Stimulated activated effector memory CD8-positive, alpha-beta T cell treated with anti-CD3 and anti-CD28 coated beads, Interleukin-12 subunit alpha, Interleukin-12 subunit beta, amount 100 ng/mL, for 72 hours (primary cell): Measurements from ENCODE around the gene CEBPE.

Source experiments
- ATAC-seq: fragments of 150-1000 bp; cut with Tn5 transposase; 2 replicates; pipeline ENCODE4 v1.10.0; 2021
- DNase-seq, 2 donors: peaks; one replicate each; pipeline ENCODE4 v3.0.0; 2021 to 2022; ENCODE audit warnings: low spot score in 2 of 2
- H3K27ac Mint-ChIP-seq: one replicate; pipeline ENCODE4 v1.8.0; 2022; ENCODE audit warnings: mild to moderate bottlenecking, mixed read lengths
- H3K36me3 Mint-ChIP-seq: one replicate; pipeline ENCODE4 v1.8.0; 2022; ENCODE audit warnings: mild to moderate bottlenecking, mixed read lengths
- H3K4me1 Mint-ChIP-seq: one replicate; pipeline ENCODE4 v1.8.0; 2022; ENCODE audit warnings: mixed read lengths
- H3K4me3 Mint-ChIP-seq: one replicate; pipeline ENCODE4 v1.8.0; 2022; ENCODE audit warnings: mild to moderate bottlenecking, mixed read lengths
- H3K9me3 Mint-ChIP-seq: one replicate; pipeline ENCODE4 v1.8.0; 2022; ENCODE audit warnings: mixed read lengths

The CEBPE gene

GRCh38 chr14:23090254-23090636, 28.8 kb downstream of the CEBPE start:
- H3K4me3 Mint-ChIP-seq: no peak overlapping the region
- DNase-seq: no peak
- H3K9me3 Mint-ChIP-seq: no peaks in the 10 kb centered on the region
- H3K27ac Mint-ChIP-seq: no peak overlapping the region
- no peak for ATAC-seq
- H3K4me1 Mint-ChIP-seq: peaks cover 37% of the 10 kb centered on the region
- no peaks in the 10 kb centered on the region for H3K36me3 Mint-ChIP-seq

- peaks cover 38% of the 10 kb centered on the region for H3K4me1 Mint-ChIP-seq
- H3K36me3 Mint-ChIP-seq: no peaks in the 10 kb centered on the region
- H3K27ac Mint-ChIP-seq: peak overlapping the region; percentile 3
- H3K4me3 Mint-ChIP-seq: no peak overlapping the region
- no peaks in the 10 kb centered on the region for H3K9me3 Mint-ChIP-seq
- no peak for ATAC-seq
- DNase-seq: no peak
Measured at GRCh38 chr14:23089498-23090253, 29.4 kb downstream of the CEBPE start.

DNA sequence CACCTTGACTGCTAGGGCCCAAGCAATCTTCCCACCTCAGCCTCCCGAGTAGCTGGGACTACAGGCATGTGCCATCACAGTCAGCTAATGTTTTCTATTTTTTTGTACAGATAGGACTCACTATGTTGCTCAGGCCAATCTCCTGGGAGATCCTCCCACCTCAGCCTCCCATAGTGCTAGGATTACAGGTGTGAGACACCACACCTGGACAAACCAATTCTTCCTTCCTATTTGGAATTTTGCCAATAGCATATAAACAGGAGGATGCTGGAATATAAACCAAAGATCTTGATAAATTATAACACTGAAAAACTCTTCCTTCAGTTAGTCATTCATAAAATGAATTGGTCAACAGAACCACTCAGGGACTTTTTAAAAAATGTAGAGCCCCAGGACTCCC, 32.5 kb downstream of the CEBPE start:
- no peak overlapping the region for H3K4me3 Mint-ChIP-seq
- no peak overlapping the region for H3K27ac Mint-ChIP-seq
- DNase-seq: no peak
- H3K4me1 Mint-ChIP-seq: peaks cover 30% of the 10 kb centered on the region
- ATAC-seq: no peak
- H3K36me3 Mint-ChIP-seq: no peaks in the 10 kb centered on the region
- H3K9me3 Mint-ChIP-seq: no peaks in the 10 kb centered on the region

- Mint-ChIP-seq H3K4me1 (peaks cover 33% of the 10 kb centered on the region), H3K27ac (peak overlapping the region; percentile 82), H3K9me3 (no peaks in the 10 kb centered on the region), H3K4me3 (peak overlapping the region; percentile 15), H3K36me3 (no peaks in the 10 kb centered on the region)
- ATAC-seq: peak; percentile 66
- no peak for DNase-seq
Measured at GRCh38 chr14:23085458-23085857, 33.6 kb downstream of the CEBPE start.

GRCh38 chr14:23080474-23080873, 38.6 kb downstream of the CEBPE start:
- Mint-ChIP-seq H3K27ac (peak overlapping the region; percentile 74), H3K4me3 (no peak overlapping the region), H3K4me1 (peaks cover 18% of the 10 kb centered on the region), H3K36me3 (no peaks in the 10 kb centered on the region), H3K9me3 (no peaks in the 10 kb centered on the region)
- ATAC-seq (no peak), DNase-seq (no peak)

GRCh38 chr14:23079716-23080115, 39.3 kb downstream of the CEBPE start:
- Mint-ChIP-seq H3K9me3 (no peaks in the 10 kb centered on the region), H3K36me3 (no peaks in the 10 kb centered on the region), H3K4me3 (no peak overlapping the region), H3K27ac (peak overlapping the region; percentile 74), H3K4me1 (peaks cover 15% of the 10 kb centered on the region)
- ATAC-seq (no peak), DNase-seq (no peak)

GRCh38 chr14:23078692-23079116, 40.4 kb downstream of the CEBPE start:
- no peaks in the 10 kb centered on the region for H3K36me3 Mint-ChIP-seq

DNA sequence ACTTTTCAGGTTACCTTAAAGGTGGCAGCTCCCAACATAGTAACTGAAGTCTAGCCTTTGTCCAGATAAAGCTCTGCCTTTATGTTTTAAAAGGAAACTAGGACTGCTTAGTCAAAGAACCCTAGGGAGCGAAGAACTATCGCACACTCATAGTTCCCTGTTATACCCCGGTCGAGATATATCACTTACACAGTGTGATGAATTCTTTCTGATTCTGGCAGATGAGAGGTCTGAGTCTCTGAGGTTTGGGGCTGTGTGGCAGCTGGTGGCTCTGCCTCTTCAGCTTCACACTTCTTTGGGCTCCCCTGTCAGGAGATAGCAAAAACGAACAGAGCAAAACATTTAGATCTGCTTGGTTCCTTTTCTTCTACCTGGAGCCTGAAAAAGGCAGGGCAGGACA, 41.1 kb downstream of the CEBPE start:
- DNase-seq: no peak
- Mint-ChIP-seq H3K27ac (peak overlapping the region; percentile 32), H3K36me3 (no peaks in the 10 kb centered on the region), H3K4me1 (peaks cover 15% of the 10 kb centered on the region), H3K9me3 (no peaks in the 10 kb centered on the region), H3K4me3 (no peak overlapping the region)
- ATAC-seq: no peak

More at GRCh38 chr14:23078692-23079116, 40.4 kb downstream of the CEBPE start:
- Mint-ChIP-seq H3K27ac (peak overlapping the region; percentile 74), H3K4me1 (peaks cover 15% of the 10 kb centered on the region), H3K9me3 (no peaks in the 10 kb centered on the region), H3K4me3 (no peak overlapping the region)
- DNase-seq (no peak), ATAC-seq (peak; percentile 64)

DNA sequence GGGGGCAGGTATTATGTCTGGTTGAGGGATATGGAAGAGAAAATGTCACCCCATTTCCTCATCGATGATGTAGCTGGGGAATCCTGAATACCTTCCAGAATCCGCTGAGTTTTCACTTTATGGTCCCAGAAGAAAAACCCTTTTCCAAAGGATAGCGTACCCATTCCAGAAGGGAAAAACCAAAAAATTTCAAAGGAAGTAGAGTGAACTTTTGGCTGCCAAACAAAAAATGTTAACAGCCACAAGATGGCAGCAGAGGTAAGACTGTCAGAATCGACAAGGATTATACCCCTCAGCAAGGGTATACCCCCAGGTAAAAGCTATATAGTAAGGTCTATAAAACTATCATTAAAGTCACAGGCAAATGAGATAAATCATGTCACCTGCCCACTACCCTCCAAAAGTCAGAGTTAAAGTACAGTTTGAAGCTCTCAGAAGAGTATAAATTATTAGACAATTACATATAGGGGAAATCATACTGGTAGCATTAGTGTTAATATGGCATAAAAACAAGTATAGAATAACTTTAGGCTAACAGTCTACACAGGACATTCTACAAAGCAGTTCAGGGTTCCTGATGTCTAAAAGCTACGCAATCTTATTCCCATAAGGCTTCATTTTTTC, 42.2 kb downstream of the CEBPE start:
- ATAC-seq (peak; percentile 51), DNase-seq (no peak)
- H3K4me1 Mint-ChIP-seq: peaks cover 19% of the 10 kb centered on the region
- H3K27ac Mint-ChIP-seq: no peak overlapping the region
- no peaks in the 10 kb centered on the region for H3K9me3 Mint-ChIP-seq
- H3K36me3 Mint-ChIP-seq: no peaks in the 10 kb centered on the region
- H3K4me3 Mint-ChIP-seq: no peak overlapping the region

GRCh38 chr14:23074906-23075305, 44.1 kb downstream of the CEBPE start:
- Mint-ChIP-seq H3K9me3 (no peaks in the 10 kb centered on the region), H3K4me1 (peaks cover 29% of the 10 kb centered on the region), H3K4me3 (no peak overlapping the region), H3K36me3 (no peaks in the 10 kb centered on the region), H3K27ac (no peak overlapping the region)
- ATAC-seq (no peak), DNase-seq (no peak)

DNA sequence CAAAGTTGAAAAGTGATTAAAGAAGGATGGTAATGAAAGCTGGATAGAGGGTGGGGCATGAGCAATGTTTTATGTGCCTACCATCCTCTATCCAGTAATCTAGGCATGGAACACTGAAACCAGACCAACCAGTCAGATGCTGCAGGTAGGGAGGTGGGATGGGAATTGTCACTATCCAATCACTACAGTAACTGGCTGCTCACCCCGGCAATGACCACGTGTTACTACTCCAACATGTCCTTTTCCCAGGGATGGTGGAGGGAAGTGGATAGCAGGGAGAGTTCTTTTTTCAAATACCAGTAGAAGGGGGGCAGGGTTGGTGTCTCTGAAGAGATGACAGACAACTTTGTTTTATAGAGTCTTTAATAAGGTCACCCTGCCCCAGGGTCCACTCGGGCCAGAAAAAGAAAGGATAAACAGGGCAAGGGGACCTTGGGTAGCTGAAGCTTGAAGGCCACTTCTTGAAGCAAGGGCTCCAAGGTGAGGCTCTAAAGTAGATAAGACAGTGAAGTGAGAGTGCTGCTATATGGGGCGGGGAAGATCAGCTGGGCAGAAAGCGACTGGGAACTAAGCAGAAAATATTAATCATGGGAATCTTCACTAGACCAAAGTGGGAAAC, 47.0 kb downstream of the CEBPE start:
- peak overlapping the region; percentile 92 for H3K27ac Mint-ChIP-seq
- H3K9me3 Mint-ChIP-seq: no peaks in the 10 kb centered on the region
- ATAC-seq (no peak), DNase-seq (no peak)
- peaks cover 22% of the 10 kb centered on the region for H3K36me3 Mint-ChIP-seq
- H3K4me1 Mint-ChIP-seq: peaks cover 37% of the 10 kb centered on the region
- H3K4me3 Mint-ChIP-seq: peak overlapping the region; percentile 93

- DNase-seq: peak; percentile 42 to 81
- Mint-ChIP-seq H3K9me3 (no peaks in the 10 kb centered on the region), H3K27ac (peak overlapping the region; percentile 92), H3K4me3 (peak overlapping the region; percentile 93), H3K4me1 (peaks cover 37% of the 10 kb centered on the region), H3K36me3 (peaks cover 28% of the 10 kb centered on the region)
- peak; percentile 96 for ATAC-seq
Measured at GRCh38 chr14:23071244-23071920, 47.7 kb downstream of the CEBPE start.

GRCh38 chr14:23070262-23071129, 48.6 kb downstream of the CEBPE start:
- no peak for ATAC-seq
- peak overlapping the region; percentile 92 for H3K27ac Mint-ChIP-seq
- H3K4me1 Mint-ChIP-seq: peaks cover 44% of the 10 kb centered on the region
- peaks cover 37% of the 10 kb centered on the region for H3K36me3 Mint-ChIP-seq
- DNase-seq: no peak
- H3K9me3 Mint-ChIP-seq: no peaks in the 10 kb centered on the region
- peak overlapping the region; percentile 93 for H3K4me3 Mint-ChIP-seq

DNA sequence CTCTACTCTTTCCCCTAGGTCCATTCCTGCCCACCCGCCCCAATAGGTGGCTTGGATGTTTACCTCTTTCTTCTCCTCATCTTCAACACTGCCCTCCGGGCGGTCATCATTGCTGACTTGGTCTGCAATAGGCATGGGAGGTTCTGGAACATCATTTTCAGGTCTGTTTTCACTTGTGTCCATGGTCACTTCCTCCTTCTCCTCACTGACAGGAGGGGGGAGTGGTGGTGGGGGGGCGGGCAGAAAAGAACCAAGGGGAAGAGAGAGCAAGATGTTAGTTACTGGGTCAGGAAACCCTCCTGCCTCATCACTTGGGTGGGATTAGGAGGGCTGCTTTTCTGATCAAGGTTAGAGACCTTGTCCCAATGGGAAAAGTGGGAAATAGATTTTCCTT, 49.6 kb downstream of the CEBPE start:
- no peak for ATAC-seq
- Mint-ChIP-seq H3K4me1 (peaks cover 45% of the 10 kb centered on the region), H3K4me3 (peak overlapping the region; percentile 93), H3K9me3 (no peaks in the 10 kb centered on the region), H3K36me3 (peaks cover 48% of the 10 kb centered on the region), H3K27ac (no peak overlapping the region)
- DNase-seq: no peak
